ENCODE data around the gene SLC6A12.

SLC6A12 gene

DNA sequence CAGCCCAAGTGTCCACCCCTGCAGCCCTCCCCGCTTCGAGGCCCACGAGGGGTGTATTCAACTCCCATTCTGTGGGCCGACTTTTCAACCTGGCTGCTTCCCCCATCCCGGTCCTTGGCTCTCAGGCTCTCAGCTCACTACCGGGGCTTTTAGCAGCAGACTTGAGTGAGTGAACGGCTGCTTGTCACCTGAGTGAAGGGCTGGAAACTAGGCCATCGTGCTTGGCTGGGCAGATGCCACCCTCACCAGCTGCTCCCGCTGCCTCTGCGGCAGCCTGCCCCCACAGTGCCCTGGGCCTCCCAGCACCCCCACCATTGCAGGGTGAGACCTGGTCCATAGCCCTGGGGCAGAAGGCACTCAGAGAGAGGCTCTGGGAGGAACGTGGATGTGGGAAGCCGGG is 59.9 kb downstream of the SLC6A12 start:
- ATAC-seq = no peak
- TF ChIP-seq ZNF70 (CRISPR knock-in tag; IDR thresholded peaks at IDR 0.05) = no peak

DNA sequence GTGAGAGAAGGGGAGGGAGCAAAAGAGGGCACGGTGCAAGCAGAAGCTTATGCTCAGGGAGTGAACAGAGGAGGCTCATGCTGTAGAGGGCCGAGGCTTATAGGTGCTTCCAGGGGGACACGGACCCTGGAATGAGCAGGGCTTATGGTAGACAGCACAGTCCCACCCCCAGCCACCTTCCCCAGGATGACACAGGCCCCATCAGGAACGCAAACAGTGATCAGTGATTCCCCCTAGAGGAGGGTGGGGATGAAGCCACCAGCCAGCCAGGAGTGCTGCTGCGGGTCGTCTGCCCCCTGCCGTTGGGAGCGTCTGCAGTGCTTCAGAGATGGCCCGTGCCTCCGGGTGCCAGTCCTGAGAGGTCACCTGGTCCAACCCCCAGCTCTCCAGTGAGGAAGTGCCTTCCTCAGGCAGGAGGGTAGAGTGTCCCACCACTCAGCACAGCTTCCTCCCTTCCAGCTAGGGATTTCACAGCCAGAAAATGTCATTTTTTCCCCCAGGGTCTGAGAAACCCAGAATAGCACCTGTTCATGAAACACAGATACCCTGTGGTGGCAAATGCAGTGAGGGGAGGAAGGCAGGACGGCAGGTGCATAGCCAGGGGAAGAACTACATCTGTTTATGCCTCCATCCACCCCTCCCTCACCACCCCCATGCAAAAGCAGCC is 60.7 kb downstream of the SLC6A12 start:
- TF ChIP-seq BACH2 (CRISPR knock-in tag; IDR thresholded peaks at IDR 0.05; ENCODE audit: borderline replicate concordance) (no peak), ISL1 (CRISPR knock-in tag; IDR thresholded peaks at IDR 0.05) (no peak)
- ATAC-seq = peak; percentile 97

DNA sequence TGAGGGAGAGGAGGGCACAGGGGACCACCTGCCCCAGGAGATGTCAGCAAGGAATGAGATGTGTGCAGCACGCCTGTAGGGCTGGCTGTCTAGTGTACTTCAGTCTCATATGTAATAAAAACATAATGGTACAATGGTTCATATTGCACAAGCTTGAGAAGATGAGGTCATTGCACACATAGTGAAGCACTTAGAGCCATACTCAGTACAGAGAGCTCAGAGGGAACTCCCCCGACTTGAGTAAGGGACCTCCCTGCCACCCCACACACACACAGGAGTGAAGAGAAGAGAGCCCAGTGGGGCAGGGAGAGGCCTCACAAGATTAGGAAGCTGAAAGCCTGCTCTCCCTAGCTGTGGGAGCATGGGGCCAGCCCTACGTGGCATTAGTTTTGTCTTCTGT is 61.5 kb downstream of the SLC6A12 start:
- no peak for TF ChIP-seq OSR1 (CRISPR knock-in tag; IDR thresholded peaks at IDR 0.05)
- TF ChIP-seq, protein P1, sequence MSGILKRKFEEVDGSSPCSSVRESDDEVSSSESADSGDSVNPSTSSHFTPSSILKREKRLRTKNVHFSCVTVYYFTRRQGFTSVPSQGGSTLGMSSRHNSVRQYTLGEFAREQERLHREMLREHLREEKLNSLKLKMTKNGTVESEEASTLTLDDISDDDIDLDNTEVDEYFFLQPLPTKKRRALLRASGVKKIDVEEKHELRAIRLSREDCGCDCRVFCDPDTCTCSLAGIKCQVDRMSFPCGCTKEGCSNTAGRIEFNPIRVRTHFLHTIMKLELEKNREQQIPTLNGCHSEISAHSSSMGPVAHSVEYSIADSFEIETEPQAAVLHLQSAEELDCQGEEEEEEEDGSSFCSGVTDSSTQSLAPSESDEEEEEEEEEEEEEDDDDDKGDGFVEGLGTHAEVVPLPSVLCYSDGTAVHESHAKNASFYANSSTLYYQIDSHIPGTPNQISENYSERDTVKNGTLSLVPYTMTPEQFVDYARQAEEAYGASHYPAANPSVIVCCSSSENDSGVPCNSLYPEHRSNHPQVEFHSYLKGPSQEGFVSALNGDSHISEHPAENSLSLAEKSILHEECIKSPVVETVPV (CRISPR knock-in tag; IDR thresholded peaks at IDR 0.05) = no peak
- no peak for TF ChIP-seq GLIS3 (CRISPR knock-in tag; IDR thresholded peaks at IDR 0.05)
- no peak for TF ChIP-seq ZC3H10 (CRISPR knock-in tag; IDR thresholded peaks at IDR 0.05)
- TF ChIP-seq CSDC2 (CRISPR knock-in tag; IDR thresholded peaks at IDR 0.05) = no peak
- TF ChIP-seq ZFP3 (CRISPR knock-in tag; IDR thresholded peaks at IDR 0.05) = no peak
- no peak for TF ChIP-seq ESRRG (CRISPR knock-in tag; IDR thresholded peaks at IDR 0.05)
- TF ChIP-seq TCF4 (CRISPR knock-in tag; IDR thresholded peaks at IDR 0.05; ENCODE audit: borderline replicate concordance) = no peak
- TF ChIP-seq, protein P2, sequence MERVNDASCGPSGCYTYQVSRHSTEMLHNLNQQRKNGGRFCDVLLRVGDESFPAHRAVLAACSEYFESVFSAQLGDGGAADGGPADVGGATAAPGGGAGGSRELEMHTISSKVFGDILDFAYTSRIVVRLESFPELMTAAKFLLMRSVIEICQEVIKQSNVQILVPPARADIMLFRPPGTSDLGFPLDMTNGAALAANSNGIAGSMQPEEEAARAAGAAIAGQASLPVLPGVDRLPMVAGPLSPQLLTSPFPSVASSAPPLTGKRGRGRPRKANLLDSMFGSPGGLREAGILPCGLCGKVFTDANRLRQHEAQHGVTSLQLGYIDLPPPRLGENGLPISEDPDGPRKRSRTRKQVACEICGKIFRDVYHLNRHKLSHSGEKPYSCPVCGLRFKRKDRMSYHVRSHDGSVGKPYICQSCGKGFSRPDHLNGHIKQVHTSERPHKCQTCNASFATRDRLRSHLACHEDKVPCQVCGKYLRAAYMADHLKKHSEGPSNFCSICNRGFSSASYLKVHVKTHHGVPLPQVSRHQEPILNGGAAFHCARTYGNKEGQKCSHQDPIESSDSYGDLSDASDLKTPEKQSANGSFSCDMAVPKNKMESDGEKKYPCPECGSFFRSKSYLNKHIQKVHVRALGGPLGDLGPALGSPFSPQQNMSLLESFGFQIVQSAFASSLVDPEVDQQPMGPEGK (CRISPR knock-in tag; IDR thresholded peaks at IDR 0.05; ENCODE audit: borderline replicate concordance) = no peak
- TF ChIP-seq, protein P3, sequence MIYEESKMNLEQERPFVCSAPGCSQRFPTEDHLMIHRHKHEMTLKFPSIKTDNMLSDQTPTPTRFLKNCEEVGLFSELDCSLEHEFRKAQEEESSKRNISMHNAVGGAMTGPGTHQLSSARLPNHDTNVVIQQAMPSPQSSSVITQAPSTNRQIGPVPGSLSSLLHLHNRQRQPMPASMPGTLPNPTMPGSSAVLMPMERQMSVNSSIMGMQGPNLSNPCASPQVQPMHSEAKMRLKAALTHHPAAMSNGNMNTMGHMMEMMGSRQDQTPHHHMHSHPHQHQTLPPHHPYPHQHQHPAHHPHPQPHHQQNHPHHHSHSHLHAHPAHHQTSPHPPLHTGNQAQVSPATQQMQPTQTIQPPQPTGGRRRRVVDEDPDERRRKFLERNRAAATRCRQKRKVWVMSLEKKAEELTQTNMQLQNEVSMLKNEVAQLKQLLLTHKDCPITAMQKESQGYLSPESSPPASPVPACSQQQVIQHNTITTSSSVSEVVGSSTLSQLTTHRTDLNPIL (CRISPR knock-in tag; IDR thresholded peaks at IDR 0.05; ENCODE audit: low read depth) = no peak
- no peak for TF ChIP-seq ZFP30 (CRISPR knock-in tag; IDR thresholded peaks at IDR 0.05)
- no peak for ATAC-seq

DNA sequence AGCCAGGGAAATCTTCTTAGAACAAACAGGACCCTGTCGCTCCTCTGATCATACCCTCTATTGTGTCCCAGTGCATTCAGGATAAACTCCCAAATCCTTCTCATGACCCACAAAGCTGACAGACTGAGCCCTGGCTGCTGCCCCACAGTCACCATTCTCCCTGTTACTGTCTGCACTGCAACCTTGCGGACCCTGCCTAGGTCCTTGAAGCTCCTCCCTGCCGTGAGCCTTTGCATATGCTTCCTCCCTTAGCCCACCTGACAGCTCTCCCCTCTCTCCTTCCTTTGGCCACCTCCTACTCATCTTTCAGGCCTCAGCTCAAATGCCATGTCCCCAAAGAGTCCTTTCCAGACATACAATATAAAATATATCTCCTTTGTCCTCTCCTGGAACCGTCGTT is 62.4 kb downstream of the SLC6A12 start:
- ATAC-seq = no peak
- no peak for TF ChIP-seq ZFP30 (CRISPR knock-in tag; IDR thresholded peaks at IDR 0.05)
- no peak for TF ChIP-seq ISL1 (CRISPR knock-in tag; IDR thresholded peaks at IDR 0.05)
- no peak for TF ChIP-seq SNAI2 (CRISPR knock-in tag; IDR thresholded peaks at IDR 0.05)
- TF ChIP-seq GLIS3 (CRISPR knock-in tag; IDR thresholded peaks at IDR 0.05) = no peak

DNA sequence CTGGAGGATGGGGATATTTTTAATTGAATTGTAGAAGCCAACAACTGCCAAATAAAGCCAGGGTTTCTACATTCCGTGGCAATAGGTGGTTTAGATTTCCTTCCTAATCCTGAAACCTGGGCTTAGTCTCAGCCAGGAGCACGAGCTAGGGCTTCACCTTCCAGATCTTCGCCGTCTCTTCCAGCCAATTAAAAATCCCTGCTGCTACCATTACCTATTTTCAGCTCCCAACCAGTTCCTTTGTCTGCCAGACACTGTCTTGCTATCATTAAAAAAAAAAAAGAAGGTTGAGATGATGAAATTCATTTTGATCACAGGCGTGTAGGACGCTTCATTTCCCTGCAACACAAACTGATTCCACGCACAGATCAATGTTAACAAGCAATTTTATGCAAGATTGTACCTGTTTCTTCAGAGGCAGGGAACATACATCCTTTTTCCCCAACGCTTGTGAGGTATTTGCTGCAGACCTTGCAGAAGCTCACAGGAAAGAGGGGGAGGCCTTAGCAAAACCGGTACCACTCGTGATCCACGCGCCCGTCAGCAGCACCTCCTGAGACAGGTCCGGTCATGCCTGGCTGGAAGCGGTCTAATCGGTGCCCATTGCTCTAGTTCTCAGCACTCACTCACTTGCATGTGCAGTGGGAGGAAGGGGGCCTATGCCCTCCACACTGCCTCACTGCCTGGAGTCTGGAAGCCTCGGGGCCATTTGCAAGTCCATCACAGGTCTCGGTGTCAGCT is 65.1 kb downstream of the SLC6A12 start:
- no peak for ATAC-seq
- TF ChIP-seq GLIS3 (CRISPR knock-in tag; IDR thresholded peaks at IDR 0.05) (no peak), SNAI2 (CRISPR knock-in tag; IDR thresholded peaks at IDR 0.05) (no peak), ZNF70 (CRISPR knock-in tag; IDR thresholded peaks at IDR 0.05) (no peak), ZC3H10 (CRISPR knock-in tag; IDR thresholded peaks at IDR 0.05) (no peak), ZNF8 (CRISPR knock-in tag; IDR thresholded peaks at IDR 0.05) (no peak), ZFP30 (CRISPR knock-in tag; IDR thresholded peaks at IDR 0.05) (no peak), ZNF565 (CRISPR knock-in tag; conservative IDR thresholded peaks at IDR 0.05; ENCODE audit: low read depth) (no peak), CSDC2 (CRISPR knock-in tag; IDR thresholded peaks at IDR 0.05) (no peak), ESRRG (CRISPR knock-in tag; IDR thresholded peaks at IDR 0.05) (no peak), ARNTL (CRISPR knock-in tag; IDR thresholded peaks at IDR 0.05; ENCODE audit: borderline replicate concordance, low read depth) (no peak)
- TF ChIP-seq, protein P3 (CRISPR knock-in tag; IDR thresholded peaks at IDR 0.05; ENCODE audit: low read depth) = no peak
- TF ChIP-seq, protein P4, sequence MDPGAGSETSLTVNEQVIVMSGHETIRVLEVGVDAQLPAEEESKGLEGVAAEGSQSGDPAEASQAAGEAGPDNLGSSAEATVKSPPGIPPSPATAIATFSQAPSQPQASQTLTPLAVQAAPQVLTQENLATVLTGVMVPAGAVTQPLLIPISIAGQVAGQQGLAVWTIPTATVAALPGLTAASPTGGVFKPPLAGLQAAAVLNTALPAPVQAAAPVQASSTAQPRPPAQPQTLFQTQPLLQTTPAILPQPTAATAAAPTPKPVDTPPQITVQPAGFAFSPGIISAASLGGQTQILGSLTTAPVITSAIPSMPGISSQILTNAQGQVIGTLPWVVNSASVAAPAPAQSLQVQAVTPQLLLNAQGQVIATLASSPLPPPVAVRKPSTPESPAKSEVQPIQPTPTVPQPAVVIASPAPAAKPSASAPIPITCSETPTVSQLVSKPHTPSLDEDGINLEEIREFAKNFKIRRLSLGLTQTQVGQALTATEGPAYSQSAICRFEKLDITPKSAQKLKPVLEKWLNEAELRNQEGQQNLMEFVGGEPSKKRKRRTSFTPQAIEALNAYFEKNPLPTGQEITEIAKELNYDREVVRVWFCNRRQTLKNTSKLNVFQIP (CRISPR knock-in tag; IDR thresholded peaks at IDR 0.05; ENCODE audit: borderline replicate concordance, low read depth) = no peak
